Cardiac fibroblast (primary cell): ENCODE results near the gene OR5B3.
A peak's percentile ranks its signal among the peaks of the same experiment; 100 is the strongest.
"Not testable (repeated sequence)": the region's sequence is repeated elsewhere in the genome, so short reads cannot be mapped to it uniquely, and the experiment has no call there.

Experiments
- DNase-seq, 2 donors: peaks; one replicate each; pipeline versions ENCODE4 v3.0.0 to v3.0.0-alpha.2; 2010; ENCODE audit warnings: low read depth in 2 of 2
- H3K4me3 ChIP-seq, 2 donors: replicated peaks in 1 of 2; 1 replicate in 1 of 2; 2 replicates in 1 of 2; pipeline ENCODE4 v1.5.1; 2011; ENCODE audit warnings: low read depth in 2 of 2, low read length in 2 of 2, mild to moderate bottlenecking in 2 of 2, moderate library complexity in 1 of 2
- TF ChIP-seq, protein P1 (sequence below): IDR thresholded peaks from one replicate; pipeline ENCODE4 v1.5.1; 2011; ENCODE audit warnings: low read depth, mild to moderate bottlenecking, low read length, inconsistent platforms

Gene OR5B3

DNA sequence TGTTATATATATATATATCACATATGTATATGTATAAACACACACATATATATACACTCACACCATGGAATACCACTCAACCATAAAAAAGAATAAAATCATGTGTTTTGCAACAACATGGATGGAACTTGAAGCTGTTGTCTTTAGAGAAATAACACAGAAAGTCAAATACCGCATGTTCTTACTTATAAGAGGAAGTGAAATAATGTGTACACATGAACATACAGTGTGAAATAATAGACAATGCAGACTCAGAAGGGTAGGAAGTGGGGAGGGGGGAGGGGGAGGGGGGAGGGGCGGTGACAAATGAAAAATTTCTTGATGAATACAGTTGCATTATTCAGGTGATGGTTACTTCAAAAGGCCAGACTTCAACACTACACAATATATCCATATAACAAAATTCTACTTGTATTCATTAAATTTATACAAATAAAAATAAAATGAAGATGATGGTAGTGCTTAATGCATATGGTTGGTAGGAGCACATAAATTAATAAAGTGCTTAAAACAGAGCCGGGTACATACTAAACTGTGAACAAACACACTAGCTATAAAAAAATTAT lies 27.0 kb upstream of the OR5B3 start:
- no peak overlapping the region for H3K4me3 ChIP-seq
- TF ChIP-seq, protein P1, sequence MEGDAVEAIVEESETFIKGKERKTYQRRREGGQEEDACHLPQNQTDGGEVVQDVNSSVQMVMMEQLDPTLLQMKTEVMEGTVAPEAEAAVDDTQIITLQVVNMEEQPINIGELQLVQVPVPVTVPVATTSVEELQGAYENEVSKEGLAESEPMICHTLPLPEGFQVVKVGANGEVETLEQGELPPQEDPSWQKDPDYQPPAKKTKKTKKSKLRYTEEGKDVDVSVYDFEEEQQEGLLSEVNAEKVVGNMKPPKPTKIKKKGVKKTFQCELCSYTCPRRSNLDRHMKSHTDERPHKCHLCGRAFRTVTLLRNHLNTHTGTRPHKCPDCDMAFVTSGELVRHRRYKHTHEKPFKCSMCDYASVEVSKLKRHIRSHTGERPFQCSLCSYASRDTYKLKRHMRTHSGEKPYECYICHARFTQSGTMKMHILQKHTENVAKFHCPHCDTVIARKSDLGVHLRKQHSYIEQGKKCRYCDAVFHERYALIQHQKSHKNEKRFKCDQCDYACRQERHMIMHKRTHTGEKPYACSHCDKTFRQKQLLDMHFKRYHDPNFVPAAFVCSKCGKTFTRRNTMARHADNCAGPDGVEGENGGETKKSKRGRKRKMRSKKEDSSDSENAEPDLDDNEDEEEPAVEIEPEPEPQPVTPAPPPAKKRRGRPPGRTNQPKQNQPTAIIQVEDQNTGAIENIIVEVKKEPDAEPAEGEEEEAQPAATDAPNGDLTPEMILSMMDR, result no peak
- no peak for DNase-seq

DNA sequence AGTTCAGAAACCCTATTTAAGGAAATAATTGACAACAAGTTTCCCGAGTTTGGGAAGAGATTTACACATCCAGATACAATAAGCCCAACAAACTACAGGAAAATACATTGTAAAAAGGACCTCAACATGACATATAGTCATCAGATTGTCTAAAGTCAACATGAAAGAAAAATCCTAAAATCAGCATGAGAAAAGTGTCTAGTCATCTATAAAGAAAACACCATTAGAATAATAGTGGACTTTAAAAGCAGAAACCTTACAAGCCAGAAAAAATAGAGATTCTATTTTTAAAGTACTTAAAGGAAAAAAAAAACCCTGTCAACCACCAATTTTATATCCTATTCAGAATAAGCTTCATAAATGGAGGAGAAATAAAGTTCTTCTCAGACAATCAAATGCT lies 22.6 kb upstream of the OR5B3 start:
- no peak overlapping the region for H3K4me3 ChIP-seq
- no peak for DNase-seq
- TF ChIP-seq, protein P1, result no peak

DNA sequence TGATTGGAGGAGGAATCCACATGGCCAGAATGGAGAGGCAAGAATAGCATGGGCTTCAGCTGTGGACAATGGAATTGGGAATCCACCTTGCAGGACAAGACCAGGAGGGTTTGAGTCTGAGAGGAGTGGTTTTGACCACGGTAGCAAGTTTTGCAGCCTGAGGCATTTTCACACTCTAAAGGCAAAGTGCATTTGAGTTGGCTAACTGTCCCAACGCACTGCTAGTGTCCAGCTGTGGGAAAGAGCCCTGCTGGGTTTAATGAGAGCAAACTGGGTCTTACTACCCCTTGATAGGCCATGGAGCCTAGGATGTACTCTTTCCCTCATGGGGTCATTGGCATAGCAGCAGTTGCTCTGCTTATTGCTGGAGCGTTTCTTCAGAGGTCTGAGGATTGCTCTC lies 21.3 kb upstream of the OR5B3 start, which contains the start of gene OR5B2:
TSS of gene OR5B2 (minus strand) at position 101 of the 400 bp plus-strand sequence. CDS start 4,860 bp downstream, outside the sequence.
- no peak within 1 kb of the TSS for H3K4me3 ChIP-seq
- DNase-seq, result no peak
- TF ChIP-seq, protein P1, result no peak

DNA sequence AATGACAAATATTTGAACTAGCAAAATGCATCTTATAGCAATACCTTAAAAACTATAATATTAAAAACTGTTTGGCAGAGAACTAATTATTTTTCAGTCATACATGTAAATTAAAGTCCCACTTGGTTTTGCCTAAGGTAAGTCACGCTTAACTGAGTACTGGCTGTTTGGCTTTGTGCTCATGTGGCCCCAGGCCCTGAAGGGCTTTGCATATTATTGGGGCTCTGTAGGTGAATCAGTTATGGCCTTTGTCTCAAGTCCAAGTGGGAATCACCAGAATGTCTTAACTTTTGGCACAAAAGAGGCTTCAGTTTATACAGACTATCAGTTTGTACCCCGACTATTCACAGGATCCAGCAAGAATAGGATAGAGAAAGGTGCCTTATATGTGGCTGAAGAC lies 7.1 kb downstream of the OR5B3 start:
- not testable (repeated sequence) for H3K4me3 ChIP-seq, DNase-seq

DNA sequence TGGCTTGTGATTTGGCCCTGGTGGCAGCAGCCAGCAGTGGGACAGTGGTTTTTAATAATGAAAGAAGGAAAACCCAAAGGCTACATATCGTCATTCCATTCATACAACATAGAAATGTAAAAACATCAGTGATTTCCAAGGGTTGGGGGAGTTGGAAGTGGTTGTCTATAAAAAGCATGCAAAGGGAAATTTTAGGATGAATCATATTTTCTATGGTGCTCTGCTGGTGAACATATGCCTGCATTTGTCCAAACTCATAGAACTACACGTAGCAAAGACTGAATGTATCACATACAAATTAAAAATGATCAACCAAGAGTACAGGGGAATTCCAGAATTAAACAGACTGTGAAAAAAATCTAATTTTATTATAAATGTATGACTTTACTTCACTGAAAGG lies 11.1 kb downstream of the OR5B3 start:
- no peak overlapping the region for H3K4me3 ChIP-seq
- TF ChIP-seq, protein P1, result no peak
- DNase-seq, result peak in 1 of 2 donors; percentile 81

DNA sequence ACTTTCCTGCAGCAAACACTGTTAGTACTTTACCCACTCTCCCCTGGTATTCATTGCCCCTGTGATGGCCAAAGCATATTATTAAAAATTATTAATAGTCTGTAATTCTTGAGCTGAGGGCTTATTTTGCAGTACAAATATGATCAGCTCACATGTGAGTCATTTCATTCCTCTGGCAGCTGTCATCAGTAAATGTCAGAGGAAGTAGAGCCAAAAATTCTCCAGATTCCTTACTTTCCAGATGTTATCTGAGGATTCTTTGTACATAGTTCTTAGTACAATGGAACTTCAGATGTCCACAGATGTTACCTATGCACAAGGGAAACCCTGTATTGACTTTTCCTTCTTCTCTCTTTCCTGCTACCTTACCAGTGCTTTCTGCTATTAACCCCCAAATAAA lies 12.5 kb downstream of the OR5B3 start:
- H3K4me3 ChIP-seq, result no peak overlapping the region
- TF ChIP-seq, protein P1, result no peak
- peak; percentile 58 to 95 for DNase-seq

GRCh38 chr11:58392746-58393145 lies 13.9 kb downstream of the OR5B3 start:
- peak in 1 of 2 donors; percentile 3 for DNase-seq

More at GRCh38 chr11:58392746-58393145, 13.9 kb downstream of the OR5B3 start:
- TF ChIP-seq, protein P1, result no peak
- H3K4me3 ChIP-seq, result no peak overlapping the region
